Measurements from ENCODE around the gene AQP12B. TPM values are rescaled to one million over a fixed set of nuclear protein-coding genes. Genes with fewer than 3 reads are reported as not detected.
"Not testable (repeated sequence)": the region's sequence is repeated elsewhere in the genome, so short reads cannot be mapped to it uniquely, and the experiment has no call there.

Gene AQP12B
- total RNA-seq, 2 donors from 2014 or later: not detected

- peaks cover 22% of the 10 kb centered on the region for H3K27me3 Mint-ChIP-seq (ENCODE audit: low read depth)
- not testable (repeated sequence) for H3K9me3 Mint-ChIP-seq; H3K4me1 Mint-ChIP-seq (ENCODE audit: low read depth); ATAC-seq (replicated peaks in 1 of 2); H3K27ac Mint-ChIP-seq; DNase-seq; H3K36me3 Mint-ChIP-seq (ENCODE audit: insufficient read depth in 2 of 2); H3K4me3 Mint-ChIP-seq
Measured at GRCh38 chr2:240675345-240675744, 7.3 kb downstream of the AQP12B start.

DNA sequence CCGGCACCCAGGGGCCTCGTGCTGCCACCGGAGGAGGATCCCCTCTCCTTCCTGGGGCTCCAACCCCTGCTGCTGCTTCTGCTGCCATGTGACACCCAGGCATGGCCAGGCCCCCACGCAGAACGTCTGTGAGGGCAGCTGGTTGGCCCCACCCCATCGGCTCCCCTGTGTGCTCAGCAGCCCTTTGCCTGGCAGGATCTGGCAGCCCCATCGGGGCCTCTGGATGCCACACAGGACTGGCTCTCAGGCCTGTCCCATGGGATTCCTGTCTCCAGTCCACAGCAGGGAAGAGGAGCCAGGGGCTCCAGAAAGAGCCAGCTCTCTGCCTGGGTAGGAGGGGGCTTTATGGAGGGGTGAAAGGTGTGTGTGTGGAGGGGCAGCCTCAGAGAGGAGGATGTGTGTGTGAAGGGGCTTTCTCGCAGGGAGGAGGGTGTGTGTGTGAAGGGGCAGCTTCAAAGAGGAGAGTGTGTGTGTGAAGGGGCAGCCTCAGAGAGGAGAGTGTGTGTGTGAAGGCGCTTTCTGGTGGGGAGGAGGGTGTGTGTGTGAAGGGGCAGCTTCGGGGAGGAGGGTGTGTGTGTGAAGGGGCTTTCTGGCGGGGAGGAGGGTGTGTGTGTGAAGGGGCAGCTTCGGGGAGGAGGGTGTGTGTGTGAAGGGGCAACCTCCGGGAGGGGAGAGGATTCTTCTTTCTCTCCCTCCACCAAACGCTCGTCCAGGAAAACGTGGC, 8.1 kb downstream of the AQP12B start:
- H3K27me3 Mint-ChIP-seq (ENCODE audit: low read depth): peaks cover 29% of the 10 kb centered on the region
- H3K9me3 Mint-ChIP-seq; H3K36me3 Mint-ChIP-seq (ENCODE audit: insufficient read depth in 2 of 2); H3K4me3 Mint-ChIP-seq; DNase-seq; ATAC-seq (replicated peaks in 1 of 2); H3K27ac Mint-ChIP-seq; H3K4me1 Mint-ChIP-seq (ENCODE audit: low read depth): not testable (repeated sequence)

DNA sequence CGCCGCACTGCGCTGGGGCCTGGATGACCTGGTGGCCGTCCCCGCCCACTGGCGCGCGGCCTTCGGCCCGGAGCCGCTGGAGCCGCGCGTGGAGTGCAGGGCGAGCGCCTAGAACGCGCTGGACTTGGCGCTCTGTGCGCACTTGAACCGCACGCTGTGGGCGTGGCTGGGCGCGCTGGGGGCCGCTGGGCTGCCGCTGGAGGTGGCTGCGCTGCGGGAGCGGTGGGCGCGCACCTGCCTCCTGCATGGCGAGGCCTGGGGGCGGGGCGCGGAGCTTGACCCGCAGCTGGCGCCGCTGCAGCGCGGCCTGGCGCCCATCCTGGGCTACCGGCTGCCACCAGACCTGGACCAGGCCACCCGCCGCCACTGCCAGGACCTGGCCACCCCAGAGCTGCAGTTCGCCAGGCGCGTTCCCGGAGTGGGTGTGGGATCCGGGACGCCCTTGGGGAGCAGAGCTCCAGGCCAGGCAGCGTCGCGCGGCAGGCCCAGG, 9.9 kb downstream of the AQP12B start:
- H3K4me3 Mint-ChIP-seq: no peak overlapping the region
- H3K9me3 Mint-ChIP-seq: no peaks in the 10 kb centered on the region
- DNase-seq: no peak
- H3K36me3 Mint-ChIP-seq (ENCODE audit: insufficient read depth in 2 of 2): no peaks in the 10 kb centered on the region
- peaks cover 37% of the 10 kb centered on the region for H3K27me3 Mint-ChIP-seq (ENCODE audit: low read depth)
- no peak overlapping the region for H3K27ac Mint-ChIP-seq
- ATAC-seq (replicated peaks in 1 of 2): no peak
- H3K4me1 Mint-ChIP-seq (ENCODE audit: low read depth): no peaks in the 10 kb centered on the region

- Mint-ChIP-seq H3K4me3 (no peak overlapping the region), H3K9me3 (no peaks in the 10 kb centered on the region), H3K27ac (no peak overlapping the region), H3K27me3 (ENCODE audit: low read depth) (peaks cover 41% of the 10 kb centered on the region), H3K4me1 (ENCODE audit: low read depth) (no peaks in the 10 kb centered on the region), H3K36me3 (ENCODE audit: insufficient read depth in 2 of 2) (no peaks in the 10 kb centered on the region)
- ATAC-seq (replicated peaks in 1 of 2) (no peak), DNase-seq (no peak)
Measured at GRCh38 chr2:240672076-240672700, 10.5 kb downstream of the AQP12B start.

- no peak overlapping the region for H3K4me3 Mint-ChIP-seq
- DNase-seq (no peak), ATAC-seq (replicated peaks in 1 of 2) (no peak)
- peaks cover 0 to 1% of the 10 kb centered on the region in 2 donors for H3K36me3 Mint-ChIP-seq (ENCODE audit: insufficient read depth in 2 of 2)
- peaks cover 50% of the 10 kb centered on the region for H3K27me3 Mint-ChIP-seq (ENCODE audit: low read depth)
- H3K27ac Mint-ChIP-seq: no peak overlapping the region
- H3K9me3 Mint-ChIP-seq: peaks cover 0 to 1% of the 10 kb centered on the region in 2 donors
- H3K4me1 Mint-ChIP-seq (ENCODE audit: low read depth): no peaks in the 10 kb centered on the region
Measured at GRCh38 chr2:240670950-240671349, 11.7 kb downstream of the AQP12B start.

- Mint-ChIP-seq H3K9me3 (peaks cover 0 to 1% of the 10 kb centered on the region in 2 donors), H3K36me3 (ENCODE audit: insufficient read depth in 2 of 2) (peaks cover 0 to 1% of the 10 kb centered on the region in 2 donors), H3K4me3 (no peak overlapping the region), H3K27me3 (ENCODE audit: low read depth) (peaks cover 53% of the 10 kb centered on the region), H3K4me1 (ENCODE audit: low read depth) (no peaks in the 10 kb centered on the region), H3K27ac (no peak overlapping the region)
- DNase-seq (no peak), ATAC-seq (replicated peaks in 1 of 2) (no peak)
Measured at GRCh38 chr2:240670402-240670801, 12.3 kb downstream of the AQP12B start.

GRCh38 chr2:240664622-240665021, 18.1 kb downstream of the AQP12B start:
- no peak overlapping the region for H3K27ac Mint-ChIP-seq
- H3K36me3 Mint-ChIP-seq (ENCODE audit: insufficient read depth in 2 of 2): peaks cover 3 to 4% of the 10 kb centered on the region in 2 donors
- H3K9me3 Mint-ChIP-seq: peaks cover 1 to 7% of the 10 kb centered on the region in 2 donors
- H3K27me3 Mint-ChIP-seq (ENCODE audit: low read depth): peaks cover 31% of the 10 kb centered on the region
- H3K4me3 Mint-ChIP-seq: no peak overlapping the region
- ATAC-seq (replicated peaks in 1 of 2): no peak
- DNase-seq: no peak
- no peaks in the 10 kb centered on the region for H3K4me1 Mint-ChIP-seq (ENCODE audit: low read depth)

- no peak overlapping the region for H3K4me3 Mint-ChIP-seq
- DNase-seq (no peak), ATAC-seq (replicated peaks in 1 of 2) (no peak)
- no peak overlapping the region for H3K27ac Mint-ChIP-seq
- H3K36me3 Mint-ChIP-seq (ENCODE audit: insufficient read depth in 2 of 2): peaks cover 3 to 4% of the 10 kb centered on the region in 2 donors
- H3K27me3 Mint-ChIP-seq (ENCODE audit: low read depth): peaks cover 37% of the 10 kb centered on the region
- H3K4me1 Mint-ChIP-seq (ENCODE audit: low read depth): no peaks in the 10 kb centered on the region
- H3K9me3 Mint-ChIP-seq: peaks cover 1 to 7% of the 10 kb centered on the region in 2 donors
Measured at GRCh38 chr2:240663546-240664190, 19.0 kb downstream of the AQP12B start.

GRCh38 chr2:240662681-240663080, 20.0 kb downstream of the AQP12B start:
- H3K27me3 Mint-ChIP-seq (ENCODE audit: low read depth): peaks cover 37% of the 10 kb centered on the region

DNA sequence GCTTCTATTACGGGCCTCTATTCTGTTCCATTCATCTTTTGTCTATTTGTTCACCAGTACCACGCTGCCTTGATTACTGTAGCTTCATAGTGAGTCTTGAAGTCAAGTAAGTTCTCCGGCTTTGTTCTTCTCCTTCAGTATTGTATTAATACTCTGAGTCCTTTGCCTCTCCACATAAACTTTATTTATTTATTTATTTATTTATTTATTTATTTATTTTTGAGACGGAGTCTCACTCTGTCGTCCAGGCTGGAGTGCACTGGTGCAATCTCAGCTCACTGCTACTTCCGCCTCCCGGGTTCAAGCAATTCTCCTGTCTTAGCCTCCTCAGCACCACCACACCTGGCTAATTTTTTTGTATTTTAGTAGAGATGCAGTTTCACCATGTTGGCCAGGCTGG, 22.8 kb downstream of the AQP12B start:
- peaks cover 10% of the 10 kb centered on the region for H3K4me1 Mint-ChIP-seq (ENCODE audit: low read depth)
- H3K9me3 Mint-ChIP-seq; H3K27ac Mint-ChIP-seq; ATAC-seq (replicated peaks in 1 of 2); DNase-seq; H3K36me3 Mint-ChIP-seq (ENCODE audit: insufficient read depth in 2 of 2); H3K4me3 Mint-ChIP-seq: not testable (repeated sequence)
- H3K27me3 Mint-ChIP-seq (ENCODE audit: low read depth): peaks cover 39% of the 10 kb centered on the region

More at GRCh38 chr2:240662681-240663080, 20.0 kb downstream of the AQP12B start:
- Mint-ChIP-seq H3K27ac (no peak overlapping the region), H3K4me3 (no peak overlapping the region), H3K36me3 (ENCODE audit: insufficient read depth in 2 of 2) (peaks cover 3 to 4% of the 10 kb centered on the region in 2 donors), H3K4me1 (ENCODE audit: low read depth) (no peaks in the 10 kb centered on the region), H3K9me3 (peaks cover 1 to 7% of the 10 kb centered on the region in 2 donors)
- DNase-seq: no peak
- no peak for ATAC-seq (replicated peaks in 1 of 2)

DNA sequence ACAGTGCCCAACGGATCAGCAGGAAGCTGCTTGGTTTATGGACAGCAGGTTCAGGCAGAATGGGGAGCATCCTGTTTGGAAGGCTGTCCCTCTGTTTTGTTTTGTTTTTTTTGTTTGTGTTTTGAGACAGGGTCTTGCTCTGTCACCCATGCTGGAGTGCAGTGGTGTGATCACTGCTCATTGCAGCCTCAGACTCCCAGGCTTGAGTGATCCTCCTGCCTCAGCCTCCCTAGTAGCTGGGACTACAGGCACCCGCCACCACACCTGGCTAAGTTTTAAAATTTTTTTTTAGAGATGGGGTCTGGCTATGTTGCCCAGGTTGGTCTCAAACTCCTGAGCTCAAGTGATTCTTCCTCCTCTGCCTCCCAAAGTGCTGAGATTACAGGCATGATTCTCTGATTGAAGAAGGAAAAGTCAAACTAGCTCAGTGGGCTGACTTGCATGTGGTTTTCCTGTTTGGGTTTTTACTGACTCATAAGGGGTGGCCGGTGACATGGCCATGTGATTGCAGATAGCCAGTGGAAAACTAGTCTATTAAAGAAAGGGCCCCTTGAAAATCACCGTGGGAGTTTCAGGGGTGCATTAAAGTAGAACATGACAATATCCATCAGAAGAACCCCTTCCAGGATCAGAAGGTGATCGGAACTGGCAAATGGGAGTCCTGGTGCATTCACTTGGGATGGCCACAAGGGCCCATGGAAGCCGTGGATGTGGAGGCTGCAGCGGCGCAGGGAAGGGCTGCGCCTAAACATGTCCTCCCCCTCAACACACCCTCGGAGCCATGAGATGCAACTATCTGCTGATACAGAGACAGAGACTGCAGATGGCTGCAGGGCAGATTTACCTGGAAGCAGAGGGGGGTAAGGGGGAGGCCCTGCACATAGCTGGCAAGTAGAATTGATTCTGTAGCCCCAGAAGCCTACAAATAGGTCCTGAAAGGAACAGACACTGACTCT, 26.5 kb downstream of the AQP12B start:
- ATAC-seq (replicated peaks in 1 of 2) (peak; percentile 78 to 94), DNase-seq (peak; percentile 22 to 31)
- Mint-ChIP-seq H3K4me3 (peak overlapping the region in 1 of 2 donors; percentile 23), H3K27ac (no peak overlapping the region), H3K4me1 (ENCODE audit: low read depth) (peaks cover 10% of the 10 kb centered on the region), H3K9me3 (no peaks in the 10 kb centered on the region), H3K36me3 (ENCODE audit: insufficient read depth in 2 of 2) (no peaks in the 10 kb centered on the region), H3K27me3 (ENCODE audit: low read depth) (peaks cover 57% of the 10 kb centered on the region)

DNA sequence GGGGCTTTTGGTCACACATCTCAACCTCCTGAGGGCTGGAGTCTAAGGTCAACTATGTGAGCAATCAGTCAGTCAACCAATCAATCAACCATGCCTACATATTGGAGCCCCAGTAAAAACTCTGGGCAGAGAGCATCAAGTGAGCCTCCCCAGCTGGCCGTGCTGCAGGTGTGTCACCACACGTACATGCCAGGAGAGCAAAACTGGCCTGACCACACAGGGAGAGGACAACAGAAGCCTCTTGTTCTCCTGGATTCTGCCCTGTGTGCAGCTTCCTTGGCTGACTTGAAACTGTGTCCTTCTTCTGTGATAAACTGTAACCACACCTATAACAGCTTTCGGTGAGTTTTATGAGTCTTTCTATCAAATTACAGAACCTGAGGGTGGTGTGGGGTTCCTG, 31.5 kb downstream of the AQP12B start:
- Mint-ChIP-seq H3K9me3 (no peaks in the 10 kb centered on the region), H3K27ac (no peak overlapping the region), H3K27me3 (ENCODE audit: low read depth) (peaks cover 47% of the 10 kb centered on the region), H3K36me3 (ENCODE audit: insufficient read depth in 2 of 2) (no peaks in the 10 kb centered on the region), H3K4me1 (ENCODE audit: low read depth) (peaks cover 4% of the 10 kb centered on the region), H3K4me3 (no peak overlapping the region)
- ATAC-seq (replicated peaks in 1 of 2) (no peak), DNase-seq (no peak)
